LHCN-M2 (cell line): ENCODE data around the gene SNX6. TPM values are rescaled to one million over a fixed set of nuclear protein-coding genes. Genes with fewer than 3 reads are reported as not detected.
"Not testable (repeated sequence)": the region's sequence is repeated elsewhere in the genome, so short reads cannot be mapped to it uniquely, and the experiment has no call there.

Source experiments
- DNase-seq: peaks from one replicate; pipeline ENCODE4 v3.0.0-alpha.2; 2012; ENCODE audit warnings: low read depth
- total RNA-seq: library from RNA; depleted of rRNA; stranded (reverse); fragments of >200 nt; gene quantifications from 2 replicates; pipeline ENCODE4 v1.2.3, GENCODE V29; 2014

SNX6 gene
- total RNA-seq, 1 experiment from 2014 or later = 271 TPM

DNA sequence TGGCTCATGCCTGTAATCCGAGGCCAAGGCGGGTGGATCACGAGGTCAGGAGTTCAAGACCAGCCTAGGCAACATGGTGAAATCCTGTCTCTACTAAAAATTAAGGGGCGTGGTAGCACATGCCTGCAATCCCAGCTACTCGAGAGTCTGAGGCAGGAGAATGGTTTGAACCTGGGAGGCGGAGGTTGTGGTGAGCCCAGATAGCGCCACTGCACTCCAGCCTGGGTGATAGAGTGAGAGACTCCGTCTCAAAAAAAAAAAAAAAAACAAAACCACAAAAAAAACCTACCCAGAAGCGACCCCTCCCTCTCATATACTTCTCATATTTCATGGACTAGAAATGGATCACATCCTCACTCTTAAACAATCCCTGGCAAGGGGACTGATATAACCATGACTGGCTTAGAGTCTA, 4.4 kb upstream of the SNX6 start:
- not testable (repeated sequence) for DNase-seq

DNA sequence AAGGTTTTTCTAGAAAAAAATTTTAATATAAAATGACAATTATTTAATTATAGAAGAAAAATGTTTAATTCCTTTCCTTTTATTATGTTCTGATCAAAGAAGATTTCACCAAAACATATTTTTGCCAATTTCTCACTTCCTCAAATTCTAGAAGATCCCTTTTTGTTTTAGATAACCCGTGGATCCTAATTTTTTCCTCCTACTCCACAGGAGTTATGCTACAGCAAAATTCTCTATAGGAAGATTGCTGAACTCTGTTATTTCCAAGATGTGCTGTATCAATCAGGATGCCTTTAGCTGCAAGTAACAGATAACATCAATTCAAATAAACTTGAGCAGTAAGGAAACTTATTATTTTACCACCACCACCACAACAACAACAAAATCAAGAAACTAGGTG, 3.8 kb upstream of the SNX6 start:
- no peak for DNase-seq

DNA sequence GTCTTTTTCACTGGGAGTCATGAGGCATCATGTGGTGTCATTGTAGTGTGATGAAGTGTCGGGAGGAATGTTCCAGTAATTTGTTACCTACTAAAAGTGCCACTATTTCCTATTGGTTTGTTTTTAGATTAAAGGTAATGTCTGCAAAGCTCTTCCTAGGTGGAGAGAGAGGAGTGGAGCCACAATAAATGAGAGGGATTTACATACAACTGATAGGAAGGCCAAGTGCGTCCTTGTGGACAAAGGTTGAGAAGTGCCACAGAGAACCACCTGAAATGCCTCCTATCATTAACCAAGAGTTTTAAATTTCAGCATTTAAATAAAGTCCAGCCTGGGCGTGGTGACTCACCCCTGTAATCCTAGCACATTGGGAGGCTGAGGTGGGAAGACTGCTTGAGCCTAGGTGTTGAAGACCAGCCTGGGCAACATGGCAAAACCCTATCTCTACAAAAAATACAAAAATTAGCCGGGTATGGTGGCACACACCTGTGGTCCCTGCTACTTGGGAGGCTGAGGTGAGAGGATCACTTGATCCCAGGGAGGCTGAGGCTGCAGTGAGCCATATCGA, 2.5 kb upstream of the SNX6 start:
- DNase-seq = no peak

DNA sequence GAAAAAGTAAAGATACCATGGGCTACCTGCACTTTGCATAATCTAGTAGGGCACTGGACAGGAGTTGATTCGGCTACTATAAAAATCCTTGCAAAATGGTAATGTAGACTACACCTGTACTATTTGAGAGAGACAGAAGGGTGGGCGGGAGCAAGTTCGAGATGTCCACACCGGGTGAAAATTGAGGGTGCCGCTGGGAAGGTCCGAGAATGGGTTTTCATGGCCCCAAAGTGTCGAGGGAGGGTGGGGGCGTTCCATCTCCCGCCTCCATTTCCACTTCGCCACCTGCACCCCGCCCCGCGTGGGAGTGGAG, 648 bp downstream of the SNX6 start:
- no peak for DNase-seq

DNA sequence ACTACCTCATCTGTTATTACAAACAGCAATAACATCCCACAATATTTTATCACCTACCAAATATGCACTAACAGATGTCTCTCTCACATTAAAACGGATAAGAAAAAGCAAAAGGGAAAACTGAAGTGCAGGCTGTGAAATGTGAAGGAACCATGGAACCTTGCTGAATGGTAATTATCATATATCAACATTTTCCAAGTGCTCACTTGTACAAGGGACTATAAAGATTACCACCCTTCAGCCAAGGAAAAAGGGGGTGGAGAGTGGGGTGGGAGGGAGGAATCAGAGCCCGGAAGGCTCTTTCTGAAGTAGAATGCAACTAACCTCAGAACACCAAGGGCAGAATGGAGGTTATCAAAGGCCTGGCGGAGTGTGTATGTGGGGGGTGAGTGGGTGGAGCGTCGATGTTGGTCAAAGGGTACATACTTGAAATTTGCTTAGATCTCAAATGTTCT, 1.2 kb downstream of the SNX6 start:
- DNase-seq = no peak

GRCh38 chr14:34623506-34623905, 6.4 kb downstream of the SNX6 start:
- no peak for DNase-seq

DNA sequence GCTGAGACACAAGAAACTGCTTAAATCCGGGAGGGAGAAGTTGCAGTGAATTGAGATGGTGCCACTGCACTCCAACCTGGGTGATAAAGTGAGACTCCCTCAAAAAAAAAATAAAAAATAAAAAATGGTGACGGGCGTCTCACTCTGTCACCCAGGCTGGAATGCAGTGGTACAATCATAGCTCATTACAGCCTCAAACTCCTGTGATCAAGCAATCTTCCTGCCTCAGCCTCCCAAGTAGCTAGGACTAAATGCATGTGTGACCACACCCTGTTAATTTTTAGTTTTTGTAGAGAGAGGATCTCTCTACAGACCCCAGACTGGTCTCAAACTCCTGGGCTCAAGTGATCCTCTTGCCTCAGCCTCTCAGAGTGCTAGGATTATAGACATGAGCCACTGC, 9.1 kb downstream of the SNX6 start:
- no peak for DNase-seq

DNA sequence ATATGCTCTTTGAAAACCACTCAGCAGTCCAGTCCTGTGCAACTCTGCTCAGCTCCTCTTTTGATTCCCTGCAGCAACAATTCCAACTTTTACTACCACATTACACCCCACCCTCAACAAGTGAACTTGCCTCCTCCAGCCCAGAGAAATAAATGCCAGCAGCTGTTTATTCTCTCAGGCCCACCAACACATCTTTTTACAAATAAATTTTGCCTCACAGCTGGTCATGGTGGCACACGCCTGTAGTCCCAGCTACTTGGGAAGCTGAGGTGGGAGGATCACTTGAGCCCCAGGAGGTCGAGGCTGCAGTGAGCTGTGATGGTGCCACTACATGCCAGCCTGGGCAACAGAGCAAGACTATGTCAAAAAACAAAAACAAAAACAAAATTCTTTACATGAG, 9.8 kb downstream of the SNX6 start:
- DNase-seq = no peak

GRCh38 chr14:34619471-34619870, 10.5 kb downstream of the SNX6 start:
- no peak for DNase-seq

DNA sequence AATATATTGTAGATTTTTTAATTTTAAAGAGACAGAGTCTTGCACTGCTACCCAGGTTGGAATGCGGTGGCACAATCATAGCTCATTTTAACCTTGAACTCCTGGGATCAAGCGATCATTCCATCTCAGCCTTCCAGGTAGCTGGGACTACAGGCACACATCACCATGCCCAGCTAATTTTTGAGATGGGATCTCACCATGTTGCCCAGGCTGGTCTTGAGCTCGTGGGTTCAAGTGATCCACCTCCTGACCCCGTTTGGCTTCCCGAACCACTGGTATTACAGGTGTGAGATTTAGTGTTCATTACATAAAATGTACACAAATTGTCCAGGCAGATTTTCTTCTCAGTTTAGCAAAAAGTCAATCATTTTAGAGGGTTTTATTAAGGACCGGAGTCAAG, 13.6 kb downstream of the SNX6 start:
- no peak for DNase-seq

DNA sequence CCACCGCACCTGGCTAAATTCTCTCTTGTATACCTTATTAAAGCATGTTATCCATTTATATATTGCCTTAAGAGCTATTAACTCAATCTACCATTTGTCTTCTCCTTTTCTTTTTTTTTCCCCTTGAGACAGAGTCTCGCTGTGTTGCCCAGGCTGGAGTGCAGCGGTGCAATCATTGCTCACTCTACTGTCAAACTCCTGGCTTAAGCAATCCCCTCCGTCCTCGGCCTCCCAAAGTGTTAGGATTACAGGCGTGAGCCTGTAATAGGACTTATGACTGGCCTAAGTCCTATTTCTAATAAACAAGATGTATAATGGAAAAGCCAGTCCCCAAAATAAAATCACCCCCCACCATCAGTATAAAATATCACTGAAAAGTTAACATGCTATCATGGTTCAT, 14.4 kb downstream of the SNX6 start:
- DNase-seq = no peak

GRCh38 chr14:34614638-34615037, 15.3 kb downstream of the SNX6 start:
- no peak for DNase-seq

DNA sequence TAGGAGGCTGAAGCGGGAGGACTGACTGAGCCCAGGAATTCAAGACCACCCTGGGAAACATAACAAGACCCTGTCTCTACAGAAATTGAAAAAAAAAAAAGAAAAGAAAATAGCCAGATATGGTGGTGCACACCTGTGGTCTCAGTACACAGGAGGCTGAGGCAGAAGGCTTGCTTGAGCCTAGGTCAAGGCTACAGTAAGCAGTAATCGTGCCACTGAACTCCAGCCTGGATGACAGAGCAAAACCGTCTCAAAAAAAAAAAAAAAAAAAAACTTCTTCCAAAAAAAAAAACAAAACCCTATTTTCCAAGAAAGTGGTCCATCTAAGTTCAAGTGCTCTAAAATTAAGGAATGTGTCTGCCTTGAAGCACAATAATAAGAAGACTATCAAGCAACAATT, 19.8 kb downstream of the SNX6 start:
- DNase-seq = no peak

- DNase-seq = no peak
Measured at GRCh38 chr14:34605461-34605860, 24.5 kb downstream of the SNX6 start.

GRCh38 chr14:34604995-34605394, 25.0 kb downstream of the SNX6 start:
- peak; percentile 62 for DNase-seq

DNA sequence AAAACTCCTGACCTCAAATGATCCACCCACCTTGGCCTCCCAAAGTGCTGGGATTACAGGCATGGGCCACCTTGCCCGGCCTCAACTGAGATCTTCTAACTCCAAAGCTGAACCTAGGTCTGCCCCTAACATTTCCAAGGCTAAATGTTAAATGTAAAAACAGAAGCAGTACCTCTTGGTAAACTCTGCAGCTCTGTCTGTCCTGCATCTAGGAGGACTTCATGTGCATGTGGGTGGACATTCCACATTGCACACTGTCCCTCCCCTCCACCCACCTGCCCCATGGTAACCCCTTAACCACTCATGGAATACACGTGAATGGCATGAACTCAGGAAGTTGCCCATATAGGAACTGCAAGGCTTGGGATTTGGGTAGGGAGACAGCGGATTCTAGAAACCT, 33.1 kb downstream of the SNX6 start:
- DNase-seq = no peak

GRCh38 chr14:34593740-34594375, 36.1 kb downstream of the SNX6 start:
- no peak for DNase-seq

DNA sequence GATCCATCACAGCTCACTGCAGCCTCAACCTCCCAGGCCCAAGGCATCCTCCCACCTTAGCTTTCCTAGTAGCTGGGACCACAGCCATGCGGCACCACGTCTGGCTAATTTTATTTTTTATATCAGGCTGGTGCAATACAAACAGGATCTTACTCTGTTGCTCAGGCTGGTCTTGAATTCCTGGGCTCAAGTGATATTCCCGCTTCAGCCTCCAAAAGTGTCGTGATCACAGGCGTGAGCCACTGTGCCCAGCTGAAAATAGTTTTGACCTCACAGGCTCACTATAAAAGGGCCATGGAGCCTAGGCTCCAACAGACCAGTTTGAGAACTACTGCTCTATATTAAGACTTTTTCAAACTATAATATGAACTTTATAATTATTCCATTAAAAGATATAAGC, 37.3 kb downstream of the SNX6 start:
- no peak for DNase-seq

DNA sequence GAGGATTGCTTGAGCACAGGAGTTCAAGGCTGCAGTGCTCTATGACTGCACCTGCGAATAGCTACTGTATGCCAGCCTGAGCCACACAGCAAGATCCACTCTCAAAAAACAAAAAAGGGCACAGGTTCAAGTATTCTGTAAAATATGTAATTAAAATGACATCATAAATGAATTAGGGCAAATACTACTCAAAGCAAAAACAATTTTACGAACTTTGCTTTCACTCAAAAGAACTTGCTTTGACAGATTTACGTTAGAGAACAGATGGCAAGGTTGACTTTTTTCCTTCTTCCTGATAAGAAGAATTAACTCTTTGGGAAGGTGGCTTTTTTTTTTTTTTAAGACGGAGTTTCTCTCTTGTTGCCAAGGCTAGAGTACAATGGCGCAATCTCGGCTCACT, 46.4 kb downstream of the SNX6 start:
- no peak for DNase-seq

DNA sequence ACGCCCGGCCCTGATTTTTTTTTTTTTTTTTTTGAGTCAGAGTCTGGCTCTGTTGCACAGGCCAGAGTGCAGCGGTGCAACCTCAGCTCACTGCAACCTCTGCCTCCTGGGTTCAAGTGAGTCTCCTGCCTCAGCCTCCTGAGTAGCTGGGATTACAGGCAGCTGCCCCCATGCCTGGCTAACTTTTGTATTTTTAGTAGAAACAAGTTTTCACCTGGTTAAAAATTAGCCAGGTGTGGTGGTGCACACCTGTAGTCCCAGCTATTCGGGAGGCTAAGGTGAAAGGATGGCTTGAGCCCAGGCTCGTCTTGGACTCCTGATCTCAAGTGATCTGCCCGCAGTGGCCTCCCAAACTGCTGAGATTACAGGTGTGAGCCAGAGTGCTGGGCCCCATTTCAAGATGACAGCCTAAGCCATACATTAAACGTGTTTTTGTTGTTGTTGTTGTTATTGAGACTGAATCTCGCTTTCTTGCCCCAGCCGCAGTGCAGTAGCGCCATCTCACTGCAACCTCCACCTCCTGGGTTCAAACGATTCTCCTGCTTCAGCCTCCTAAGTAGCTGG, 47.7 kb downstream of the SNX6 start:
- no peak for DNase-seq

- DNase-seq = no peak
Measured at GRCh38 chr14:34580381-34580780, 49.6 kb downstream of the SNX6 start.

DNA sequence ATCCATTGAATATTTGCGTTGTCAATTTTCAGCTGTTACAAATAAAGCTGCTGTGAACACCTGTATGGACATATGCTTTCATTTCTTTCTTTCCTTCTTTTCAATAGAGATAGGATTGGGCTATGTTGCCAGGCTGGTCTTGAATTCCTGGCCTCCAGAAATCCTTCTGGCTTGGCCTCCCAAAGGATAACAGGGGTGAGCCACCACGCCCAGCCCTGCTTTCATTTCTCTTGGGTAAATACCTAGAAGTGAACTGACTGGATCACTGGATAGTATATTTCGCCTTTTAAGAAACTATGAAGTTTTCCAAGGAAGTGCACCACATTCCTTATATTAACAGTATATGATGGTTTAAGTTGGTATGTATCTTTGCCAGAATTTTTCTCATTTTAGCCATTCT, 58.2 kb downstream of the SNX6 start:
- DNase-seq = no peak

GRCh38 chr14:34569750-34570149, 60.2 kb downstream of the SNX6 start:
- DNase-seq = no peak

- DNase-seq = no peak
Measured at GRCh38 chr14:34568803-34569202, 61.1 kb downstream of the SNX6 start.
